PC-9 (cell line): ENCODE measurements around the gene SPOCK3.

ENCODE experiments used
- EZH2 ChIP-seq: fragments of 200-600 bp; sonication (generic); IDR thresholded peaks from 2 replicates; pipeline ENCODE4 v1.8.0; 2017; ENCODE audit warnings: antibody characterized with exemption, low read depth
- TF ChIP-seq, protein P1 (sequence below): fragments of 200-600 bp; sonication (generic); conservative IDR thresholded peaks from 2 replicates; pipeline ENCODE4 v1.6.1; 2017; ENCODE audit warnings: mixed run types, antibody characterized with exemption, mild to moderate bottlenecking, moderate library complexity

DNA sequence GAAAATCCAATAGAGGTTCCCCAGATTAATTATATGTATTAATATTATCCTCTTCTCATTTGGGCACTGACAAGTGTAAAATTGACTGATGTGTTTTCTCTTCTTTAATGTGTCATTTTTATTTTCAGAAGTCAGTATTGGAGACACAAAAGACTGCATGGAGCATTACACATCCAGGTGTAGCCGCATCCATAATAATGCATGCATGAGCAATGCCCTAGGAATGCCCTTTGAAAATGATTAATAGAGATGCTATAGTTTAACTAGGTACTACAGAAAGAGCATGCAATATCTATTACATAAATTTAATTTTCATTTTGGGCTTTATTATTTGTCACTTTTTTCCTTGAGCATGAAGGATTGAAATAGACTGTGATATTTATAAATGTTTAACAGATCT lies 509.9 kb downstream of the SPOCK3 start:
- TF ChIP-seq, protein P1, sequence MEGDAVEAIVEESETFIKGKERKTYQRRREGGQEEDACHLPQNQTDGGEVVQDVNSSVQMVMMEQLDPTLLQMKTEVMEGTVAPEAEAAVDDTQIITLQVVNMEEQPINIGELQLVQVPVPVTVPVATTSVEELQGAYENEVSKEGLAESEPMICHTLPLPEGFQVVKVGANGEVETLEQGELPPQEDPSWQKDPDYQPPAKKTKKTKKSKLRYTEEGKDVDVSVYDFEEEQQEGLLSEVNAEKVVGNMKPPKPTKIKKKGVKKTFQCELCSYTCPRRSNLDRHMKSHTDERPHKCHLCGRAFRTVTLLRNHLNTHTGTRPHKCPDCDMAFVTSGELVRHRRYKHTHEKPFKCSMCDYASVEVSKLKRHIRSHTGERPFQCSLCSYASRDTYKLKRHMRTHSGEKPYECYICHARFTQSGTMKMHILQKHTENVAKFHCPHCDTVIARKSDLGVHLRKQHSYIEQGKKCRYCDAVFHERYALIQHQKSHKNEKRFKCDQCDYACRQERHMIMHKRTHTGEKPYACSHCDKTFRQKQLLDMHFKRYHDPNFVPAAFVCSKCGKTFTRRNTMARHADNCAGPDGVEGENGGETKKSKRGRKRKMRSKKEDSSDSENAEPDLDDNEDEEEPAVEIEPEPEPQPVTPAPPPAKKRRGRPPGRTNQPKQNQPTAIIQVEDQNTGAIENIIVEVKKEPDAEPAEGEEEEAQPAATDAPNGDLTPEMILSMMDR = no peak
- TF ChIP-seq EZH2 = no peak
